ENCODE data around the gene CCNG2.

DNA sequence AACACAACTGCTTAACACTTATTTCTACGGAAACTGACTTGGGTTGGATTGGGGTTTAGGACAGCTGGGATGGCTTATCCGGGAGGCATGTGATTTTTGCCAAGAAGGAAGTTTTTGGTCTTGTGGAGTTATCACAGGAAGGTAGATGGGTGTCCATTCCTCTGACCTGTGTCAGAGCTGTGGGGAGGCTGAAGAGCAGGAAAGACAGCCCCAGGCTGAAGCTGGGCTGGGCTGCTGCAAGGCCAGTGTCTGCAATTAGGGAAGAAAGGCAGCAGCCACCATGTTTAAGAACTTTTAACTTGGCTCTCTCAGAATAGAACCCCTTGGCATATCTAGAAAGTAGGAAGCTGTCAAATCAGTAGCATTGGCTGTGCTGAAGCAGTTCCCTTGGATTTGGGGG, 42.3 kb downstream of the CCNG2 start:
- TF ChIP-seq, protein P1, sequence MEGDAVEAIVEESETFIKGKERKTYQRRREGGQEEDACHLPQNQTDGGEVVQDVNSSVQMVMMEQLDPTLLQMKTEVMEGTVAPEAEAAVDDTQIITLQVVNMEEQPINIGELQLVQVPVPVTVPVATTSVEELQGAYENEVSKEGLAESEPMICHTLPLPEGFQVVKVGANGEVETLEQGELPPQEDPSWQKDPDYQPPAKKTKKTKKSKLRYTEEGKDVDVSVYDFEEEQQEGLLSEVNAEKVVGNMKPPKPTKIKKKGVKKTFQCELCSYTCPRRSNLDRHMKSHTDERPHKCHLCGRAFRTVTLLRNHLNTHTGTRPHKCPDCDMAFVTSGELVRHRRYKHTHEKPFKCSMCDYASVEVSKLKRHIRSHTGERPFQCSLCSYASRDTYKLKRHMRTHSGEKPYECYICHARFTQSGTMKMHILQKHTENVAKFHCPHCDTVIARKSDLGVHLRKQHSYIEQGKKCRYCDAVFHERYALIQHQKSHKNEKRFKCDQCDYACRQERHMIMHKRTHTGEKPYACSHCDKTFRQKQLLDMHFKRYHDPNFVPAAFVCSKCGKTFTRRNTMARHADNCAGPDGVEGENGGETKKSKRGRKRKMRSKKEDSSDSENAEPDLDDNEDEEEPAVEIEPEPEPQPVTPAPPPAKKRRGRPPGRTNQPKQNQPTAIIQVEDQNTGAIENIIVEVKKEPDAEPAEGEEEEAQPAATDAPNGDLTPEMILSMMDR (IDR thresholded peaks at IDR 0.05 in 4 of 5, conservative IDR thresholded peaks at IDR 0.05 in 1 of 5), result no peak
- TF ChIP-seq POLR2A (IDR thresholded peaks at IDR 0.05), result no peak

Data from gastrocnemius medialis (tissue), 4 donors.